K562 (cell line): ENCODE results near the gene DACT3. TPM values are rescaled to one million over a fixed set of nuclear protein-coding genes. Genes with fewer than 3 reads are reported as not detected.

Experiments
- BHLHE40 ChIP-seq: IDR thresholded peaks from 2 replicates; pipeline ENCODE4 v1.6.1; 2011; ENCODE audit warnings: low read length, improper control_type of control experiment
- CTBP1 ChIP-seq: fragments of 450-650 bp; IDR thresholded peaks from 2 replicates; pipeline ENCODE4 v1.6.1; 2016; ENCODE audit warnings: borderline replicate concordance
- EGR1 ChIP-seq: fragments of 450-650 bp; conservative IDR thresholded peaks from 2 replicates; pipeline ENCODE4 v1.6.1; 2017; ENCODE audit warnings: mild to moderate bottlenecking
- EHMT2 ChIP-seq: fragments of 450-650 bp; IDR thresholded peaks from 2 replicates; pipeline ENCODE4 v1.6.1; 2018; ENCODE audit warnings: antibody characterized with exemption
- HDAC1 ChIP-seq, 2 experiments: fragments of 450-650 bp; IDR thresholded peaks; 2 replicates each; pipeline ENCODE4 v1.6.1; 2016 to 2017; ENCODE audit warnings: inconsistent platforms in 1 of 2, mild to moderate bottlenecking in 1 of 2, moderate library complexity in 1 of 2
- KAT7 ChIP-seq: sonication (generic); formaldehyde crosslinking; IDR thresholded peaks from 2 replicates; pipeline ENCODE4 v1.8.0; 2022; ENCODE audit warnings: missing genetic modification reagents, mild to moderate bottlenecking, borderline replicate concordance
- KDM5B ChIP-seq: fragments of 200-600 bp; sonication (generic); IDR thresholded peaks from 2 replicates; pipeline ENCODE4 v1.6.1; 2012; ENCODE audit warnings: low read depth, mild to moderate bottlenecking, moderate library complexity, low read length, control low read depth, inconsistent platforms; ENCODE audit not compliant: insufficient replicate concordance
- KHSRP ChIP-seq: fragments of 450-650 bp; IDR thresholded peaks from 2 replicates; pipeline ENCODE4 v1.6.1; 2017
- KLF13 ChIP-seq: fragments of 450-650 bp; IDR thresholded peaks from 2 replicates; pipeline ENCODE4 v1.6.1; 2016; ENCODE audit warnings: missing genetic modification characterization, low read depth, mild to moderate bottlenecking, missing compliant biosample characterization, moderate library complexity, borderline replicate concordance
- MAZ ChIP-seq, 2 experiments: fragments of 450-650 bp in 1 of 2; sonication (generic) in 1 of 2; formaldehyde crosslinking; IDR thresholded peaks in 1 of 2; conservative IDR thresholded peaks in 1 of 2; 2 replicates each; pipeline versions ENCODE4 v1.4.0 to v1.5.0; 2020; ENCODE audit warnings: mild to moderate bottlenecking in 1 of 2, missing genetic modification reagents in 1 of 2
- MBD2 ChIP-seq: sonication (generic); IDR thresholded peaks from 2 replicates; pipeline ENCODE4 v1.6.1; 2016; ENCODE audit warnings: low read depth, borderline replicate concordance
- SMARCB1 ChIP-seq: IDR thresholded peaks from 2 replicates; pipeline ENCODE4 v1.6.1; 2011; ENCODE audit warnings: improper control_type of control experiment, low read depth; ENCODE audit not compliant: insufficient read length
- SRF ChIP-seq, 2 experiments: fragments of 250-450, 450-650 bp in 1 of 2; sonication (Bioruptor Pico) in 1 of 2; sonication (generic) in 1 of 2; formaldehyde crosslinking; IDR thresholded peaks; 2 replicates each; pipeline versions ENCODE4 v1.5.0 to v1.5.1; 2020 to 2022; ENCODE audit warnings: mild to moderate bottlenecking in 1 of 2, missing genetic modification reagents in 1 of 2
- ZBTB1 ChIP-seq: sonication (generic); formaldehyde crosslinking; IDR thresholded peaks from 2 replicates; pipeline ENCODE4 v1.8.1; 2023; ENCODE audit warnings: missing genetic modification reagents, low read depth, mild to moderate bottlenecking, borderline replicate concordance
- ZFP36 ChIP-seq: fragments of 150-350 bp; IDR thresholded peaks from 2 replicates; pipeline ENCODE4 v1.6.1; 2018; ENCODE audit warnings: low read length, low read depth; ENCODE audit not compliant: partially characterized antibody
- ZNF165 ChIP-seq: fragments of 250-450 bp; sonication (Bioruptor Pico); IDR thresholded peaks from 2 replicates; pipeline ENCODE4 v1.4.0; 2020; ENCODE audit warnings: borderline replicate concordance
- ZNF24 ChIP-seq: fragments of 450-650 bp; IDR thresholded peaks from 2 replicates; pipeline ENCODE4 v1.6.1; 2016
- polyA plus RNA-seq, 8 experiments: library from polyadenylated mRNA; depleted of rRNA in 4 of 8; stranded (reverse) in 5 of 8; unstranded in 3 of 8; fragments of >200 nt; fragmentation: Nextera tagmentation in 2 of 8; fragmentation: Illumina TruSeq in 1 of 8; extraction: Ambion mirVana in 2 of 8; extraction: Trizol in 1 of 8; gene quantifications; 2 replicates each; pipeline versions ENCODE4 v1.2.1 to v1.2.3, GENCODE V29; 2011 to 2014; ENCODE audit warnings: inconsistent platforms in 1 of 8, missing spikeins in 1 of 8
- total RNA-seq, 7 experiments: library from RNA; depleted of rRNA in 6 of 7; stranded (reverse); fragments of >200 nt in 6 of 7; fragmentation: Illumina TruSeq in 2 of 7; extraction: Trizol in 2 of 7; gene quantifications; 2 replicates each; pipeline versions ENCODE4 v1.2.1 to v1.2.3, GENCODE V29; 2011 to 2021; ENCODE audit warnings: low replicate concordance in 1 of 7
- TF ChIP-seq, protein P1 (sequence below): fragments of 250-450 bp; sonication (Bioruptor Pico); IDR thresholded peaks from 2 replicates; pipeline ENCODE4 v1.5.0; 2022; ENCODE audit warnings: mild to moderate bottlenecking
- TF ChIP-seq, protein P2 (sequence below): fragments of 250-450 bp; sonication (Bioruptor Pico); IDR thresholded peaks from 2 replicates; pipeline ENCODE4 v1.4.0; 2020; ENCODE audit warnings: borderline replicate concordance
- TF ChIP-seq, protein P3 (sequence below): fragments of 450-650 bp; IDR thresholded peaks from 2 replicates; pipeline ENCODE4 v1.6.1; 2016

Gene DACT3
- total and polyA plus RNA-seq, 9 of the 15 experiments (the other 6 are each of a cell fraction or from before 2014, with no cell fraction given): 0.67 to 6.5 (median 3.5) TPM

DNA sequence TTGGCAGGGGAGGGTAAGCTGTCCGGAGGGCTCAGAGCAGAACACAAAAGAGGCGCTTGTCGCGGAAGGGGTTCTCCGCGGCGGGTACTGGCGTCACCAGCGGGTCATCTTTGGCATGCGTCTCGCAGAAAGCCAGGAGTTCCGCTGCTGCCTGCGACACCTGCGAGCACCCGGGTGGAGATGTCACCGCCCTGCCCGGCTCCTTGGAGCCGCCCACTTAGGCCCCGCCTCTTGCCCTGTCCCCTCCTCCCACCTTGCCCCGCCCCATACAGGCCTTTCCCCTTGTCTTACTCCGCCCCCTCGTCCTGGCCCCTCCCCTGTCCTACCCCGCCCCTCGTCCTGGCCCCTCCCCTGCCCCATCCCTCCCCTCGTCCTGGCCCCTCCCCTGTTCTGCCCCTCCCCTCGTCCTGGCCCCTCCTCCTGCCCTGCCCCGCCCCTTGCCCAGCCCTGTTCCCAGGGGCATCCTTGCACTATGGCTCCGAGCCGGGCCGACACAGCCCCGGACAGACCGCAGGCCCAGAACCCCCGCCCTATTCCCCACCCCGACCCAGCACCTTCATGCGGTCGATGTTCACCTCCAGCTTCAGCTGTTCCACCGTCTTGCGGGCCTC, 26.8 kb downstream of the DACT3 start (continued):
- TF ChIP-seq, protein P1, sequence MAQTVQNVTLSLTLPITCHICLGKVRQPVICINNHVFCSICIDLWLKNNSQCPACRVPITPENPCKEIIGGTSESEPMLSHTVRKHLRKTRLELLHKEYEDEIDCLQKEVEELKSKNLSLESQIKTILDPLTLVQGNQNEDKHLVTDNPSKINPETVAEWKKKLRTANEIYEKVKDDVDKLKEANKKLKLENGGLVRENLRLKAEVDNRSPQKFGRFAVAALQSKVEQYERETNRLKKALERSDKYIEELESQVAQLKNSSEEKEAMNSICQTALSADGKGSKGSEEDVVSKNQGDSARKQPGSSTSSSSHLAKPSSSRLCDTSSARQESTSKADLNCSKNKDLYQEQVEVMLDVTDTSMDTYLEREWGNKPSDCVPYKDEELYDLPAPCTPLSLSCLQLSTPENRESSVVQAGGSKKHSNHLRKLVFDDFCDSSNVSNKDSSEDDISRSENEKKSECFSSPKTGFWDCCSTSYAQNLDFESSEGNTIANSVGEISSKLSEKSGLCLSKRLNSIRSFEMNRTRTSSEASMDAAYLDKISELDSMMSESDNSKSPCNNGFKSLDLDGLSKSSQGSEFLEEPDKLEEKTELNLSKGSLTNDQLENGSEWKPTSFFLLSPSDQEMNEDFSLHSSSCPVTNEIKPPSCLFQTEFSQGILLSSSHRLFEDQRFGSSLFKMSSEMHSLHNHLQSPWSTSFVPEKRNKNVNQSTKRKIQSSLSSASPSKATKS (CRISPR knock-in tag): no peak
- no peak for TF ChIP-seq SMARCB1
- TF ChIP-seq ZBTB1: no peak
- peak; percentile 35 for TF ChIP-seq KDM5B
- TF ChIP-seq EGR1: 0 out of 2 replicates have a peak, but pooled peaks have one; percentile 14
- TF ChIP-seq SRF (CRISPR knock-in tag; IDR thresholded peaks at IDR 0.05): peak in 1 of 2 experiments; percentile 26; a peak in 1 of 4 replicates
- TF ChIP-seq, protein P2, sequence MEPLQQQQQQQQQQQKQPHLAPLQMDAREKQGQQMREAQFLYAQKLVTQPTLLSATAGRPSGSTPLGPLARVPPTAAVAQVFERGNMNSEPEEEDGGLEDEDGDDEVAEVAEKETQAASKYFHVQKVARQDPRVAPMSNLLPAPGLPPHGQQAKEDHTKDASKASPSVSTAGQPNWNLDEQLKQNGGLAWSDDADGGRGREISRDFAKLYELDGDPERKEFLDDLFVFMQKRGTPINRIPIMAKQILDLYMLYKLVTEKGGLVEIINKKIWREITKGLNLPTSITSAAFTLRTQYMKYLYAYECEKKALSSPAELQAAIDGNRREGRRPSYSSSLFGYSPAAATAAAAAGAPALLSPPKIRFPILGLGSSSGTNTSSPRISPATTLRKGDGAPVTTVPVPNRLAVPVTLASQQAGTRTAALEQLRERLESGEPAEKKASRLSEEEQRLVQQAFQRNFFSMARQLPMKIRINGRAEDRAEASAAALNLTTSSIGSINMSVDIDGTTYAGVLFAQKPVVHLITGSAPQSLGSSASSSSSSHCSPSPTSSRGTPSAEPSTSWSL (CRISPR knock-in tag): no peak
- TF ChIP-seq ZNF165 (CRISPR knock-in tag): no peak
- peak; percentile 73; the same call in 1 of the 2 replicates for TF ChIP-seq KLF13 (tag)
- 0 out of 4 replicates have a peak, but pooled peaks of 1 of the 2 experiments have one; percentile 4 for TF ChIP-seq HDAC1 (IDR thresholded peaks at IDR 0.05)
- peak; percentile 52; the same call in 1 of the 2 replicates for TF ChIP-seq KAT7 (CRISPR knock-in tag)
- TF ChIP-seq KHSRP: no peak
- TF ChIP-seq ZFP36: peak; percentile 22
- peak; percentile 18; the same call in 1 of the 2 replicates for TF ChIP-seq CTBP1
- peak in 1 of 2 experiments; percentile 73; a peak in 2 of 4 replicates for TF ChIP-seq MAZ (CRISPR knock-in tag; conservative IDR thresholded peaks at IDR 0.05 in 1 of 2, IDR thresholded peaks at IDR 0.05 in 1 of 2)
- 0 out of 2 replicates have a peak, but pooled peaks have one; percentile 15 for TF ChIP-seq MBD2
- TF ChIP-seq BHLHE40: no peak
- no peak for TF ChIP-seq ZNF24
- TF ChIP-seq EHMT2: no peak
- TF ChIP-seq, protein P3, sequence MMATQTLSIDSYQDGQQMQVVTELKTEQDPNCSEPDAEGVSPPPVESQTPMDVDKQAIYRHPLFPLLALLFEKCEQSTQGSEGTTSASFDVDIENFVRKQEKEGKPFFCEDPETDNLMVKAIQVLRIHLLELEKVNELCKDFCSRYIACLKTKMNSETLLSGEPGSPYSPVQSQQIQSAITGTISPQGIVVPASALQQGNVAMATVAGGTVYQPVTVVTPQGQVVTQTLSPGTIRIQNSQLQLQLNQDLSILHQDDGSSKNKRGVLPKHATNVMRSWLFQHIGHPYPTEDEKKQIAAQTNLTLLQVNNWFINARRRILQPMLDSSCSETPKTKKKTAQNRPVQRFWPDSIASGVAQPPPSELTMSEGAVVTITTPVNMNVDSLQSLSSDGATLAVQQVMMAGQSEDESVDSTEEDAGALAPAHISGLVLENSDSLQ: 0 out of 2 replicates have a peak, but pooled peaks have one; percentile 33
